Fibroblast of skin of right quadriceps (primary cell): ENCODE measurements around the gene FZD8.

Experiments
- DNase-seq: peaks from one replicate; pipeline ENCODE4 v3.0.0-alpha.2; 2013

The FZD8 gene

GRCh38 chr10:35600193-35600592, 41.9 kb downstream of the FZD8 start:
- no peak for DNase-seq

- no peak for DNase-seq
These were observed 43.7 kb downstream of the FZD8 start for GRCh38 chr10:35598379-35598778.

- DNase-seq: no peak
These were observed 47.0 kb downstream of the FZD8 start for GRCh38 chr10:35595106-35595505.

GRCh38 chr10:35594115-35595079, 47.7 kb downstream of the FZD8 start:
- no peak for DNase-seq

GRCh38 chr10:35592441-35592840, 49.7 kb downstream of the FZD8 start:
- DNase-seq: no peak

- no peak for DNase-seq
These were observed 53.3 kb downstream of the FZD8 start for GRCh38 chr10:35588836-35589235.
